GM12878 (cell line): ENCODE results near the gene SRSF8. TPM values are rescaled to one million over a fixed set of nuclear protein-coding genes. Genes with fewer than 3 reads are reported as not detected.

Experiments
- ASH2L ChIP-seq: fragments of 300-600, 200-600 bp; sonication (generic); IDR thresholded peaks from 2 replicates; pipeline ENCODE4 v1.6.1; 2017; ENCODE audit warnings: low read depth, mild to moderate bottlenecking, borderline replicate concordance
- ATF7 ChIP-seq: fragments of 450-650 bp; IDR thresholded peaks from 2 replicates; pipeline ENCODE4 v1.6.1; 2016; ENCODE audit warnings: low read depth, mild to moderate bottlenecking
- CHD2 ChIP-seq: IDR thresholded peaks from 2 replicates; pipeline ENCODE4 v1.6.1; 2011; ENCODE audit warnings: low read depth, low read length, improper control_type of control experiment, borderline replicate concordance
- EGR1 ChIP-seq, 2 experiments: IDR thresholded peaks; 1 replicate in 1 of 2; 2 replicates in 1 of 2; pipeline ENCODE4 v1.6.1; 2011 to 2012; ENCODE audit warnings: low read depth in 2 of 2, low read length in 2 of 2, borderline replicate concordance in 1 of 2, mild to moderate bottlenecking in 1 of 2, moderate library complexity in 1 of 2
- ETV6 ChIP-seq, 2 experiments: fragments of 450-650 bp in 1 of 2; IDR thresholded peaks in 1 of 2; conservative IDR thresholded peaks in 1 of 2; 2 replicates each; pipeline ENCODE4 v1.6.1; 2014; ENCODE audit warnings: antibody characterized with exemption in 1 of 2, borderline replicate concordance in 1 of 2, low read depth in 1 of 2, mild to moderate bottlenecking in 1 of 2, moderate library complexity in 1 of 2
- EZH2 ChIP-seq: IDR thresholded peaks from 2 replicates; pipeline ENCODE4 v1.6.1; 2012; ENCODE audit warnings: low read depth, mild to moderate bottlenecking, control low read depth, inconsistent platforms, low read length, borderline replicate concordance; ENCODE audit not compliant: control insufficient read depth
- FOXM1 ChIP-seq: IDR thresholded peaks from 2 replicates; pipeline ENCODE4 v1.6.1; 2012; ENCODE audit warnings: low read depth, mild to moderate bottlenecking, inconsistent platforms, low read length, moderate library complexity
- IKZF2 ChIP-seq, 2 experiments: fragments of 450-650 bp; IDR thresholded peaks; 2 replicates each; pipeline ENCODE4 v1.6.1; 2017; ENCODE audit warnings: mild to moderate bottlenecking in 2 of 2, moderate library complexity in 2 of 2
- MXI1 ChIP-seq: fragments of 150-350 bp; IDR thresholded peaks from 2 replicates; pipeline ENCODE4 v1.6.1; 2011; ENCODE audit warnings: low read depth, mild to moderate bottlenecking, inconsistent platforms, low read length, improper control_type of control experiment
- PML ChIP-seq: IDR thresholded peaks from 2 replicates; pipeline ENCODE4 v1.6.1; 2012; ENCODE audit warnings: low read length, inconsistent platforms
- POLR2AphosphoS5 ChIP-seq: IDR thresholded peaks from 2 replicates; pipeline ENCODE4 v1.6.1; 2011; ENCODE audit warnings: mild to moderate bottlenecking, low read length, inconsistent platforms
- SUZ12 ChIP-seq: fragments of 200-600 bp; sonication (generic); IDR thresholded peaks from one replicate; pipeline ENCODE4 v1.6.1; 2018; ENCODE audit warnings: antibody characterized with exemption, mild to moderate bottlenecking; ENCODE audit not compliant: unreplicated experiment
- WRNIP1 ChIP-seq: IDR thresholded peaks from 2 replicates; pipeline ENCODE4 v1.6.1; 2011; ENCODE audit warnings: low read depth, low read length, improper control_type of control experiment, borderline replicate concordance
- ZNF622 ChIP-seq: fragments of 450-650 bp; IDR thresholded peaks from 2 replicates; pipeline ENCODE4 v1.6.1; 2017; ENCODE audit warnings: mild to moderate bottlenecking, inconsistent platforms
- polyA plus RNA-seq, 11 experiments: library from polyadenylated mRNA; depleted of rRNA in 4 of 11; unstranded in 6 of 11; stranded (reverse) in 5 of 11; fragments of >200 nt; fragmentation: Nextera tagmentation in 4 of 11; fragmentation: Illumina TruSeq in 1 of 11; extraction: Ambion mirVana in 4 of 11; extraction: Trizol in 1 of 11; gene quantifications; 1 replicate in 1 of 11; 2 replicates in 10 of 11; pipeline versions ENCODE4 v1.2.1 to v1.2.3, GENCODE V29; 2011 to 2016; ENCODE audit warnings: inconsistent platforms in 2 of 11, missing spikeins in 2 of 11, low read depth in 1 of 11
- total RNA-seq, 4 experiments: library from RNA; depleted of rRNA in 3 of 4; stranded (reverse); fragments of >200 nt in 3 of 4; fragmentation: Illumina TruSeq in 1 of 4; extraction: Trizol in 1 of 4; gene quantifications; 2 replicates each; pipeline versions ENCODE4 v1.2.1 to v1.2.3, GENCODE V29; 2013 to 2021
- TF ChIP-seq, protein P1 (sequence below): fragments of 450-650 bp; IDR thresholded peaks from 2 replicates; pipeline ENCODE4 v1.6.1; 2016; ENCODE audit warnings: mild to moderate bottlenecking
- TF ChIP-seq, protein P2 (sequence below): fragments of 450-650 bp; IDR thresholded peaks from 2 replicates; pipeline ENCODE4 v1.6.1; 2018; ENCODE audit warnings: mild to moderate bottlenecking, low read depth, moderate library complexity; ENCODE audit not compliant: partially characterized antibody
- TF ChIP-seq, protein P3 (sequence below): fragments of 450-650 bp; IDR thresholded peaks from 2 replicates; pipeline ENCODE4 v1.6.1; 2016; ENCODE audit warnings: mild to moderate bottlenecking, moderate library complexity, borderline replicate concordance
- TF ChIP-seq, protein P4 (sequence below): fragments of 450-650 bp; IDR thresholded peaks from 2 replicates; pipeline ENCODE4 v1.6.1; 2017; ENCODE audit warnings: borderline replicate concordance
- TF ChIP-seq, protein P5 (sequence below): IDR thresholded peaks from 2 replicates; pipeline ENCODE4 v1.6.1; 2011; ENCODE audit warnings: mild to moderate bottlenecking, low read depth, low read length, moderate library complexity; ENCODE audit not compliant: insufficient replicate concordance

The SRSF8 gene
- total and polyA plus RNA-seq, 10 of the 15 experiments (the other 5 are each of a cell fraction or from before 2014, with no cell fraction given), result 14.2 to 43.1 (median 27.1) TPM

DNA sequence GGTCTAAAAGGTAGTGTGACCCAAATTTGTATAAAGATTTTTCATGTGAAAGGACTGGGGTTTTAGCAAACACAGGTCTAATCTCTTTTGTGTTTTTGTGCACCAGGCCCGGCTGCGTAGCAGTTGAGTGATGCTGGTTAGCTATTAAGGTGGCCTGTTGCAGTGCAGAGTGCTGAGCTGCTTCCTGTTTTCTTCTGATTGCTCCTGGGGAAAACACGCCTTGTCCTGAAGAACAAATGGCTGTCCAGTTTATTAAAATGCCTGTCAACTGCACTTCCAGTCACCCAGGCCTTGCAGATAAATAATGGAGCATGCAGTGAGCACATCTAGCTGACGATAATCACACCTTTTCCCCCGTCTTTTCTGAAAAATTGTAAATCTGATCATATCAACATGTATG lies 1.8 kb downstream of the SRSF8 start (continued):
- TF ChIP-seq, protein P1, sequence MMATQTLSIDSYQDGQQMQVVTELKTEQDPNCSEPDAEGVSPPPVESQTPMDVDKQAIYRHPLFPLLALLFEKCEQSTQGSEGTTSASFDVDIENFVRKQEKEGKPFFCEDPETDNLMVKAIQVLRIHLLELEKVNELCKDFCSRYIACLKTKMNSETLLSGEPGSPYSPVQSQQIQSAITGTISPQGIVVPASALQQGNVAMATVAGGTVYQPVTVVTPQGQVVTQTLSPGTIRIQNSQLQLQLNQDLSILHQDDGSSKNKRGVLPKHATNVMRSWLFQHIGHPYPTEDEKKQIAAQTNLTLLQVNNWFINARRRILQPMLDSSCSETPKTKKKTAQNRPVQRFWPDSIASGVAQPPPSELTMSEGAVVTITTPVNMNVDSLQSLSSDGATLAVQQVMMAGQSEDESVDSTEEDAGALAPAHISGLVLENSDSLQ, result peak; percentile 93
- TF ChIP-seq CHD2 (peak; percentile 56; the same call in 1 of the 2 replicates), IKZF2 (IDR thresholded peaks at IDR 0.05) (0 out of 4 replicates have a peak, but pooled peaks of 1 of the 2 experiments have one; percentile 30), ZNF622 (no peak), WRNIP1 (no peak; the same call in 1 of the 2 replicates), ETV6 (conservative IDR thresholded peaks at IDR 0.05 in 1 of 2, IDR thresholded peaks at IDR 0.05 in 1 of 2; ENCODE audit: borderline replicate concordance in 1 of 2, low read depth in 1 of 2) (no peak), SUZ12 (no peak), EGR1 (IDR thresholded peaks at IDR 0.05; ENCODE audit: borderline replicate concordance in 1 of 2, low read depth in 2 of 2, low read length in 2 of 2) (no peak), ATF7 (peak; percentile 47; the same call in 1 of the 2 replicates), ASH2L (no peak), PML (peak; percentile 72), POLR2AphosphoS5 (peak; percentile 86), FOXM1 (no peak), EZH2 (no peak), MXI1 (peak; percentile 95)
- TF ChIP-seq, protein P2, sequence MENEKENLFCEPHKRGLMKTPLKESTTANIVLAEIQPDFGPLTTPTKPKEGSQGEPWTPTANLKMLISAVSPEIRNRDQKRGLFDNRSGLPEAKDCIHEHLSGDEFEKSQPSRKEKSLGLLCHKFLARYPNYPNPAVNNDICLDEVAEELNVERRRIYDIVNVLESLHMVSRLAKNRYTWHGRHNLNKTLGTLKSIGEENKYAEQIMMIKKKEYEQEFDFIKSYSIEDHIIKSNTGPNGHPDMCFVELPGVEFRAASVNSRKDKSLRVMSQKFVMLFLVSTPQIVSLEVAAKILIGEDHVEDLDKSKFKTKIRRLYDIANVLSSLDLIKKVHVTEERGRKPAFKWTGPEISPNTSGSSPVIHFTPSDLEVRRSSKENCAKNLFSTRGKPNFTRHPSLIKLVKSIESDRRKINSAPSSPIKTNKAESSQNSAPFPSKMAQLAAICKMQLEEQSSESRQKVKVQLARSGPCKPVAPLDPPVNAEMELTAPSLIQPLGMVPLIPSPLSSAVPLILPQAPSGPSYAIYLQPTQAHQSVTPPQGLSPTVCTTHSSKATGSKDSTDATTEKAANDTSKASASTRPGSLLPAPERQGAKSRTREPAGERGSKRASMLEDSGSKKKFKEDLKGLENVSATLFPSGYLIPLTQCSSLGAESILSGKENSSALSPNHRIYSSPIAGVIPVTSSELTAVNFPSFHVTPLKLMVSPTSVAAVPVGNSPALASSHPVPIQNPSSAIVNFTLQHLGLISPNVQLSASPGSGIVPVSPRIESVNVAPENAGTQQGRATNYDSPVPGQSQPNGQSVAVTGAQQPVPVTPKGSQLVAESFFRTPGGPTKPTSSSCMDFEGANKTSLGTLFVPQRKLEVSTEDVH, result peak; percentile 18
- TF ChIP-seq, protein P3, sequence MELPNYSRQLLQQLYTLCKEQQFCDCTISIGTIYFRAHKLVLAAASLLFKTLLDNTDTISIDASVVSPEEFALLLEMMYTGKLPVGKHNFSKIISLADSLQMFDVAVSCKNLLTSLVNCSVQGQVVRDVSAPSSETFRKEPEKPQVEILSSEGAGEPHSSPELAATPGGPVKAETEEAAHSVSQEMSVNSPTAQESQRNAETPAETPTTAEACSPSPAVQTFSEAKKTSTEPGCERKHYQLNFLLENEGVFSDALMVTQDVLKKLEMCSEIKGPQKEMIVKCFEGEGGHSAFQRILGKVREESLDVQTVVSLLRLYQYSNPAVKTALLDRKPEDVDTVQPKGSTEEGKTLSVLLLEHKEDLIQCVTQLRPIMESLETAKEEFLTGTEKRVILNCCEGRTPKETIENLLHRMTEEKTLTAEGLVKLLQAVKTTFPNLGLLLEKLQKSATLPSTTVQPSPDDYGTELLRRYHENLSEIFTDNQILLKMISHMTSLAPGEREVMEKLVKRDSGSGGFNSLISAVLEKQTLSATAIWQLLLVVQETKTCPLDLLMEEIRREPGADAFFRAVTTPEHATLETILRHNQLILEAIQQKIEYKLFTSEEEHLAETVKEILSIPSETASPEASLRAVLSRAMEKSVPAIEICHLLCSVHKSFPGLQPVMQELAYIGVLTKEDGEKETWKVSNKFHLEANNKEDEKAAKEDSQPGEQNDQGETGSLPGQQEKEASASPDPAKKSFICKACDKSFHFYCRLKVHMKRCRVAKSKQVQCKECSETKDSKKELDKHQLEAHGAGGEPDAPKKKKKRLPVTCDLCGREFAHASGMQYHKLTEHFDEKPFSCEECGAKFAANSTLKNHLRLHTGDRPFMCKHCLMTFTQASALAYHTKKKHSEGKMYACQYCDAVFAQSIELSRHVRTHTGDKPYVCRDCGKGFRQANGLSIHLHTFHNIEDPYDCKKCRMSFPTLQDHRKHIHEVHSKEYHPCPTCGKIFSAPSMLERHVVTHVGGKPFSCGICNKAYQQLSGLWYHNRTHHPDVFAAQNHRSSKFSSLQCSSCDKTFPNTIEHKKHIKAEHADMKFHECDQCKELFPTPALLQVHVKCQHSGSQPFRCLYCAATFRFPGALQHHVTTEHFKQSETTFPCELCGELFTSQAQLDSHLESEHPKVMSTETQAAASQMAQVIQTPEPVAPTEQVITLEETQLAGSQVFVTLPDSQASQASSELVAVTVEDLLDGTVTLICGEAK, result peak; percentile 53; the same call in 1 of the 2 replicates
- TF ChIP-seq, protein P4, sequence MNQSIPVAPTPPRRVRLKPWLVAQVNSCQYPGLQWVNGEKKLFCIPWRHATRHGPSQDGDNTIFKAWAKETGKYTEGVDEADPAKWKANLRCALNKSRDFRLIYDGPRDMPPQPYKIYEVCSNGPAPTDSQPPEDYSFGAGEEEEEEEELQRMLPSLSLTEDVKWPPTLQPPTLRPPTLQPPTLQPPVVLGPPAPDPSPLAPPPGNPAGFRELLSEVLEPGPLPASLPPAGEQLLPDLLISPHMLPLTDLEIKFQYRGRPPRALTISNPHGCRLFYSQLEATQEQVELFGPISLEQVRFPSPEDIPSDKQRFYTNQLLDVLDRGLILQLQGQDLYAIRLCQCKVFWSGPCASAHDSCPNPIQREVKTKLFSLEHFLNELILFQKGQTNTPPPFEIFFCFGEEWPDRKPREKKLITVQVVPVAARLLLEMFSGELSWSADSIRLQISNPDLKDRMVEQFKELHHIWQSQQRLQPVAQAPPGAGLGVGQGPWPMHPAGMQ, result no peak
- TF ChIP-seq, protein P5, sequence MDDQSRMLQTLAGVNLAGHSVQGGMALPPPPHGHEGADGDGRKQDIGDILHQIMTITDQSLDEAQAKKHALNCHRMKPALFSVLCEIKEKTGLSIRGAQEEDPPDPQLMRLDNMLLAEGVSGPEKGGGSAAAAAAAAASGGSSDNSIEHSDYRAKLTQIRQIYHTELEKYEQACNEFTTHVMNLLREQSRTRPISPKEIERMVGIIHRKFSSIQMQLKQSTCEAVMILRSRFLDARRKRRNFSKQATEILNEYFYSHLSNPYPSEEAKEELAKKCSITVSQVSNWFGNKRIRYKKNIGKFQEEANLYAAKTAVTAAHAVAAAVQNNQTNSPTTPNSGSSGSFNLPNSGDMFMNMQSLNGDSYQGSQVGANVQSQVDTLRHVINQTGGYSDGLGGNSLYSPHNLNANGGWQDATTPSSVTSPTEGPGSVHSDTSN, result peak; percentile 46
